ENCODE results near the gene GUSB.
"Not testable (repeated sequence)": the region's sequence is repeated elsewhere in the genome, so short reads cannot be mapped to it uniquely, and the experiment has no call there.

Gene GUSB

DNA sequence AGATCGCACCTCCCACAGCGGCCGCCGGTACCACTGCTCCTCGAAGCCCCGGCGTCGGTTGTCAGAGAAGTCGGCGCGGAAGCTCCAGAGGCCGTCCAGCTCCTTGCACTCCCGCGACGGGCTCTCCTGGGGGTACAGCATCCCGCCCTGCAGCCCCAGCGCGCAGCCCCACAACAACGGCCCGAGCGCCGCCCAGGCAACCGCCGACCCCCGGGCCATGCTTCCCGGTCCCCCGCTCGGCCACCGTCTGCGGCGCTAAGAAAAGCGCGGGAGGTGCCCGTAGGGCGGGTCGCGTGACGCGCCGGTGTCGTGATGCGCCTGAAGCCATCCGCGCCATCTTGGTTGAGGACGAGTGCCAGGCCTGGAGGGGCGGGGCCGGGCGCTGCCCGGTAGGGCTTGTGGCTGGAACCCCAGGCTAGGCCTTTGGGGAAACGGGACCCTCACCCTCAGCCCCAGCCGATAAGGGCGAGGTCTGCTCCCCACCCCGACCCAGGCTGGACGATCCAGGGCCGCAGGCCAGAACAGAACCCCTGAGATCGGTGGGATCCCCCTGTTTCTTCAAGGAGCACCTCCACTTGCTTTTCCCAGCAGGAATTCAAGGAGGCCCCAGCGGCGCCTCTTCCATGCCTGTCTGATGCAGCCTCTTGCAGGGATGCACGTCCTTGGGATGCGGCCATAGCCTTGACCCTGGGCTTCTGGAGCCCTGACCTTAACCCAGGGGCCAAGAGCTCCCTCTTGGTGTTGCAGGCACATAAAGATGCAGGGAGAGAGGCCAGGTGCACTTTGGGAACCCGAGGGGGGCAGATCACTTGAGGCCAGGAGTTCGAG, at the start of gene GUSB:
GUSB (minus strand) TSS at position 249 of the 828 bp plus-strand sequence; CDS start at position 219, 30 bp downstream.
- peak; percentile 83 to 88 for DNase-seq (ENCODE audit: low read depth in 2 of 2)

DNA sequence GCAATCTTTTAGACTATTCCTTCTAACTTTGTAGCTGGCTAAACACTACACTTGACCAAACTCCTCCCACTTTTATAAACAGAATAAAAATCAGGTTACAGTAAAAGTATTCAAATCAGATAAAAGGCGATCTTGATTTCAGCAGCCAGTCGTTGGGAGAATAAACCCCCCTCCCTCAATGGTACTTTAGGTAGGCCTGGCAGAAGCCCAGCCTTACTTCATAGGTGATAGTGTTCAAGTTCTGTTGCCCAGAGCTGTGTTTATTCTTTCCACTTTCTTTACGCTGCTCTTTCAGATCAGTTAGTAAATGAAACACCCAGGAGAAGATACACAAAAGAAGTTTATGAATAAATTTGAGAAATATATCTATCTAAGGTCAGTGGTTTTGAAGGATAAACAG, 46.3 kb upstream of the GUSB start:
- not testable (repeated sequence) for DNase-seq (ENCODE audit: low read depth in 2 of 2)

DNA sequence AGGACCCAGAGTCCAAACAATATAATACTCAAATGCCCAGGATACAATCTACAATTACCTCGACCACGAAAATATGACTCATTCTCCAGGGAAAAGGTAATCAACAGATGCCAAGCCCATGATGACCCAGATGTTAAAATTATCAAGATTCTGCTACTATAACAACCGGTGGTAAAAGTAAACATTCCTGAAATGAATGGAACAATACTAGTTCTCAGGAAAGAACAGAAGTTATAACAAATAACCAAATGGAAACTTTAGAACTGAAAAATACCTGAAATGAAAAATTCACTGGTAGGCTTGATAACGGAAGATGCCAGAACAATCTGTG, 34.1 kb upstream of the GUSB start:
- DNase-seq (ENCODE audit: low read depth in 2 of 2) = no peak

DNA sequence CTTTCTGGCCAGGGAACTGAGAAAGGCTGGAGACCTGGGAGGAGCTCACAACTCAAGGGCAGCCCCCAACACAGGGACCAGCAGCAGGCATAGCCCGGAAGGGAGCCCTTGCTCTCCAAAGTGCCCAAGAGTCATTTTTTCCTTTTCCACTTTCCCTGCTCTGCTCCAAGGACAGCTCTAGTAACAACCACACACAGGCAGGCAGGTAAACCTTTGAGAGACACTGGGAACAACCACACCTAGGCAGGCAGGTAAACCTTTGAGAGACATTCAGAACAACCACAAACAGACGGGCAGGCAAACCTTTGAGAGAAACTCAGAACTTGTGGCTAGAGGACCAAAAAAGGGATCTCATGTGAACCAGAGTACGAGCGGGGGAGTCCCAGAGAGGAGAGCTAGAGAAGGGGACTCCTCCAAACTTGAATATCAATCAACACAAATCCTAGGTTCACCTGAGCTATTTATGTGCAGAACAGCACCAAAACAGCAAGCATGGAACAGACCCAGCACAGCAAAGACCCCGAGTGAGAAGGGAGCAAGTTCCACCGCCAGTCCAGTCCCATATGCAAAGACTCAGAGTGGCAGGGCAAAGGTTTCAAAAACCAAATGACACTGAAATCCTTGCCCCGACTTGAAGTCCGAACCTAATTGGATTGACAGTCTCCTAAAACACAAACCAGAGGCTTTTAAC, 33.6 kb upstream of the GUSB start:
- DNase-seq (ENCODE audit: low read depth in 2 of 2) = no peak

DNA sequence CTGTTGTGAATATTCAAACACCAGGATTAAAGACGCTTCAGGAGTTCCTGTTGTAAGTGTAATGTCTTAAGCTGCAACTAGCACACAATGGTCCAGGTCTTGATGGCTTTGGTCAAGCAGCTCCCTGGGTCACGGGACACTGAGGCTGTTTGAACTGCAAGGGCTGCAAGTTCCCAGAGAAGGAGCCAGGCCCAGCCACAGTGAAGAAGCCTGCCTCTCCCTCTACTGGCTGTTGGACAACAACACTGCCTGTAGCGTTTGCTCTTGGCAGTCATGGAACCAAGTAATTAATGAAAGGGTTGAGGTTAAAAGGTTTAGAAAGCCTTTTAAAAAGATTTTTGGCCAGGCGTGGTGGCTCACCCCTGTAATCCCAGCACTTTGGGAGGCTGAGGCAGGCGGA, 31.9 kb upstream of the GUSB start:
- no peak for DNase-seq (ENCODE audit: low read depth in 2 of 2)

DNA sequence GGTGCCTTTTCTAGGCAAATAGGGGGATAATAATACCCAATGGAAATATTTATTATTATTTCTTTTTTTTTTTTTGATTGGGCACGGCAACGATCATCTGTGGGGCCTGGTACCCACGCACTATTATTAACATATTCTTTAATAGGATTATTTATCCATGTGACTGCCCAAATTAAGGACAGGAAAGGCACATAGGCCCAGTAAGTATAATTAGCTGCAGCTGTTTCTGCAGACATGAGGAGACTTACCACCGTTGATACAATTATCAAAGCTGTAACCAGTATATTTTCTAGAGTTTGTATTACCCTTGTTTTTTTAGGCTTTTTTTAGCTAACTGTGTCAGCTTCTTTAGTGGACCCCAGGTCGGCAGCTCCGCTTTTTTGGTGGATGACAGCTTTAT, 25.2 kb upstream of the GUSB start:
- DNase-seq (ENCODE audit: low read depth in 2 of 2) = no peak

DNA sequence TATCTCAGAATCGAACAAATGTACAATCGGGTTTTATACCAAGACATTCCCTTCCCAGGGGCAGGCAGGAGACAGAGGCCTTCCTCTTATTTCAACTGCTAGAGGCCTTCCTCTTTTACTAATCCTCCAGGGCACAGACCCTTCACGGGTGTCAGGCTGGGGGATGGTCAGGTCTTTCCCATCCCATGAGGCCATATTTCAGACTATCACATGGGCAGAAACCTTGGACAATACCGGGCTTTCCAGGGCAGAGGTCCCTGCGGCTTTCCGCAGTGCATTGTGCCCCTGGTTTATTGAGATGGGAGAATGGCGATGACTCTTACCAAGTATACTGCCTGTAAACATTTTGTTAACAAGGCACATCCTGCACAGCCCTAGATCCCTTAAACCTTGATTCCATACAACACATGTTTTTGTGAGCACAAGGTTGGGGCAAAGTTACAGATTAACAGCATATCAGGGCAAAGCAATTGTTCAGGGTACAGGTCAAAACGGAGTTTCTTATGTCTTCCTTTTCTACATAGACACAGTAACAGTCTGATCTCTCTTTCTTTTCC, 23.2 kb upstream of the GUSB start:
- DNase-seq (ENCODE audit: low read depth in 2 of 2) = not testable (repeated sequence)

DNA sequence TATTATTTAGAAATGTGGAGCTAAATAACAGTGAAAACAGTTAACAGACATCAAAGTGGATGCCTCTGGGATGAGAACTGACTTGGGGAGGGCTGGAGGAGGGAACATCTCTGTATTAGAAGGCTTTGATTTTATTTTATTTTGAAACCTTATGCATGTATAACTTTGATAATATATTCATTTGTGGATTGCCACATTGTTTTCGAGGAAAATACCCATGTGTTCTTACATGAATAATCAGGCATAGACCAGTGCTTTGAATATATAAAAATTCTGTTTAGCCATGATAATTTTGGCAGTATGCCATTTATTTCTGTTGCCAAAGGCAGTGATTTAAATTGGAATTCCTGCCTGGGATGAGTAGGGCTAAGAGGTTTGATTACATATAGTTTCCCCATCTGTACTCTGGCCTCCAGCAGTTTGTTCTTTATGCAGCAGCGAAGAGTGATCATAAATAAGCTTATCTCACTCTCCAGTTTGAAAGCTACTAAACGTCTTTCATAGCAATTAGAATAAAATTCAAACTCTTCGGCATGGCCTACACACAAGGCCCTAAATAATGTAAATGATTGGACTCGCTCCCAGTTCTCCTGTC, 18.9 kb upstream of the GUSB start:
- DNase-seq (ENCODE audit: low read depth in 2 of 2) = not testable (repeated sequence)

DNA sequence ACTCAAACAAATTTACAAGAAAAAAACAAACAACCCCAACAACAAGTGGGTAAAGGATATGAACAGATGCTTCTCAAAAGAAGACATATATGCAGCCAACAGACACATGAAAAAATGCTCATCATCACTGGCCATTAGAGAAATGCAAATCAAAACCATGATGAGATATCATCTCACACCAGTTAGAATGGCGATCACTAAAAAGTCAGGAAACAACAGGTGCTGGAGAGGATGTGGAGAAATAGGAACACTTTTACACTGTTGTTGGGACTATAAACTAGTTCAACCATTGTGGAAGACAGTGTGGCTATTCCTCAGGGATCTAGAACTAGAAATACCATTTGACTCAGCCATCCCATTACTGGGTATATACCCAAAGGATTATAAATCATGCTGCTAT, 13.0 kb upstream of the GUSB start:
- DNase-seq (ENCODE audit: low read depth in 2 of 2) = not testable (repeated sequence)

DNA sequence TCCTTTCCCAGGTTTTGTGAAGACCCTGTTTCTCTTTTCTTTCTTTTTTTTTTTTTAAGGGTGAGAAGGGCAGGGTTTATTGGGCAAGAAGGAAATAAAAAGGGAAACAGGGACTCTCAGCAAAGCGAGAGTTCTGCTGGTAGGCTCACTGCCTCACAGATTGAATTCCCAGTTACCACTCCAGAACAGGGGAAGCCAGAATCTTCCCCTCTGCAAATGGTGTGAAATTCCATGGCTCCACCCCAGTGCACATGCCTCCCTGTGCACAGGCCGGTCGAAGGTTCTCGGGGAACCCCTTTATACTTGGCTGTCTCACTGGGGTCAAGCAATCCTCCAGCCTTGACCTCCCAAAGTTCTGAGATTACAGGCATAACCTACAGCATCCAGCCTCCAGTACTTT, 10.5 kb upstream of the GUSB start:
- no peak for DNase-seq (ENCODE audit: low read depth in 2 of 2)

DNA sequence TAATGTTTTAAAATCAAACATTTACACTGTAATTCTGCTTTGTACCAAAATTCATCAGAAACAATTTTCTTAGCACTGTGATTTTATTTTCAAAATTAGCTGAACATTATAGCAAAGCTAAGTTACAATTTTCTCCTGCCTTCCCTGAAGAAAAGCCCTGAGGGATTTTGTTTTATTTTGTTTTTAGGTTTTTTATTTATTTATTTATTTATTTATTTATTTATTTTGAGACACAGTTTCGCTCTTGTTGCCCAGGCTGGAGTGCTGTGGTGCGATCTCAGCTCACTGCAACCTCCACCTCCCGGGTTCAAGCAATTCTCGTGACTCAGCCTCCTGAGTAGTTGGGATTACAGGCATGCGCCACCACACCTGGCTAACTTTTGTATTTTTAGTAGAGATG, 9.8 kb upstream of the GUSB start:
- DNase-seq (ENCODE audit: low read depth in 2 of 2) = not testable (repeated sequence)

DNA sequence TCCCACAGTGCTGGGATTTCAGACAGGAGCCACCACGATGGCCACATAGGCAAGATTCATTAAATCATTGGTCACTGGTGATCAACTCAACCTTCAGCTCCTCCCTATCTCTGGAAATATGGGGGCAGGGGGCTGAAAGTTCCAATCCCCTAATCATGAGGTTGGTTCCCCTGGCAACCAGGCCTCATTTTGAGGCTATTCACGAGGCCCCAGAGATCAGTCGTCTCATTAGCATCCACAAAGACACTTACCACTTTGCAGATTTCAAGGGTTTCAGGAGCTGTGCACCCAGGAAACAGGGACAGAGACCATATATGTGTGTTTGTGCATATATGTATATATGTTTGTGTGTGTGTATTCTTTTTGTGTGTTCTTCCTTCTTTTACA, 7.7 kb upstream of the GUSB start:
- DNase-seq (ENCODE audit: low read depth in 2 of 2) = no peak

DNA sequence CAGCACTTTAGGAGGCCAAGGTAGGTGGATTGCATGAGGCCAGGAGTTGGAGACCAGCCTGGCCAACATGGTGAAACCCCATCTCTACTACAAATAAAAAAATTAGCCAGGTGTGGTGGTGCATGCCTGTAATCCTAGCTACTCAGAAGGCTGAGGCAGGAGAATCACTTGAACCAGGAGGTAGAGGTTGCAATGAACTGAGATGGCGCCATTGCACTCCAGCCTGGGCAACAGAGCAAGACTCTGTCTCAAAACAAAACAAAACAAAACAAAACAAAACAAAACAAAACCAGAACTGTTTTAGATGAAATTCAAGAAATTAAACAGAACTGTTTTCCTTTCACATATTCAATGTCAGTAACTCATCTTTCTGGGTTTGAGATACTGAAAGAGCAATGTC, 6.5 kb upstream of the GUSB start:
- not testable (repeated sequence) for DNase-seq (ENCODE audit: low read depth in 2 of 2)

DNA sequence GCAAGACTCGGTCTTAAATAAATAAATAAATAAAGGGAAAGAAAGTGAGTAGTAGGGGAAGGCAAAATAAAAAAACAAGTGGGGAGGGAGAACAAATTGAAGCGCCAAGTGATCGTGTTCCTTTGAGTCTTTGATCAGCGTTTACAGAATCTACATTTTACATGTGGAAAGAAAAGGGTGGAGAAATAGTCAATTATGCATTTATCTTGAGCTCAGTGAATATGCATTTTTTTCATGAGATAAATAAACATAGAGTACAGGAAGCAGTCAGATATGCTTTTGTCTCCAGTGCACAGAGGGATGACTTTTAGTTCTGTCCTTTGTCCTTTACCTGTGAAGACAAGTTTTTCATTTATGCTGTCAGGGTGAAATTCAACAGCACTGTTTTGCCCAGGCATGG, 6.1 kb upstream of the GUSB start:
- no peak for DNase-seq (ENCODE audit: low read depth in 2 of 2)

DNA sequence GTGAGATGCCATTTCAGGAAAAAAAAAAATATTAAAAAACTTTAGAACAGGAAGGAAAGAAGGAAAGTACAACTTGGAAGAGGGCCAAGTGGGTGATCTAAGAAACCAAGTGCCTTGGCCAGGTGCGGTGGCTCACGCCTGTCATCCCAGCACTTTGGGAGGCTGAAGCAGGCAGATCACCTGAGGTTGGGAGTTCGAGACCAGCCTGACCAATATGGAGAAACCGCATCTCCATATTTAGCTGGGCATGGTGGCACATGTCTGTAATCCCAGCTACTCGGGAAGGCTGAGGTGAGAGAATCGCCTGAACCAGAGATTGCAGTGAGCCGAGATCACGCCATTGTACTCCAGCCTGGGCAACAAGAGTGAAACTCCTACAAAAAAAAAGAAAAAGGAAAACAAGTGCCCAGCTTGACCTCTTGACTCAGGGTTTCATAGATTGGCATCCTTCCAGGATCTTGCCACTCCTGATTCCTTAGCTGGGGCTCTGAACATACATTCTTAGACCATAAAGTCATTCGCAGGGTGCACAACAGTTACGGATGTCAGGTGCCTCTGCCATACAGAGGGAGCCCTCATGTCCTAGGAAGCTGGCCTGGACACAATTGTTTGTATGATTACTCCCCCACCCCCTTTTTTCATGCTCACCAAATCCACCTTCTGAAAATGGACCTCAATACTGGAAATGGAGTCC, 2.1 kb upstream of the GUSB start:
- no peak for DNase-seq (ENCODE audit: low read depth in 2 of 2)

DNA sequence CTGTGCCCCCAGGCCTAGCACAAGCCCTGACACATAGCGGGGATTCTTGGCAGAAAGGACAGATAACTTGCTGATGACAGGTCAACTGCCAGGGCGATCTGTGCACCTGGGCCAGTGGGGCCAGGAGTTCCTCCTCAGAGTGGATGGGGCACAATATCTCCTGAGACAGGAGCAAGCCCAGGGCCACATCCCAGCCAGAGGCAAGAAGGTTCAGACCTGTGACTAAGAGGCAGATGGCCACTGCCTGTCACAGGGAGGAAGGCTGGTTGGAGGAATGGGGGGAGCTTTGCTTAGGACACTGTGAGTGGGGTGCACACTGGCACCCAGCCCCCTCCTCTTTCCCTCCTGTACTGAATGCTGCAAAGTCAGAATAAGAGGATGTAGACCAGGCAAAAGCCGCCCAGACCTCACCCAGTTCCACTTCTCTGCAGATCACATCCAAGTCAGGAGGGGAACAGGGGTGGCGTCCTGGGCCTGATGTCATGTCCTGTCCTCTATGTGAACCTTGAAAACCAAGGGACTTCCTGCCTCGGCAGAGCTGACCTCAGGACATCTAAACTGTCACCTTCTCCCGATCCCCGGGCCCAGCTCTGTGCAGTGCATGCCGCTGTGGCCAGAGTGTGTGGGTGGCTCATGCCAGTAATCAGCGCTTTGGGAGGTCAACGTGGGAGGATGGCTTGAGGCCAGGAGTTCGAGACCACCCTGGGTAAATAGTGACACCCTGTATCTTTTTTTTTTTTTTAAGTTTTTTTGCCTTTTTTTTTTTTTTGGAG, 1.3 kb downstream of the GUSB start:
- peak in 1 of 2 experiments; percentile 27 for DNase-seq (ENCODE audit: low read depth in 2 of 2)

DNA sequence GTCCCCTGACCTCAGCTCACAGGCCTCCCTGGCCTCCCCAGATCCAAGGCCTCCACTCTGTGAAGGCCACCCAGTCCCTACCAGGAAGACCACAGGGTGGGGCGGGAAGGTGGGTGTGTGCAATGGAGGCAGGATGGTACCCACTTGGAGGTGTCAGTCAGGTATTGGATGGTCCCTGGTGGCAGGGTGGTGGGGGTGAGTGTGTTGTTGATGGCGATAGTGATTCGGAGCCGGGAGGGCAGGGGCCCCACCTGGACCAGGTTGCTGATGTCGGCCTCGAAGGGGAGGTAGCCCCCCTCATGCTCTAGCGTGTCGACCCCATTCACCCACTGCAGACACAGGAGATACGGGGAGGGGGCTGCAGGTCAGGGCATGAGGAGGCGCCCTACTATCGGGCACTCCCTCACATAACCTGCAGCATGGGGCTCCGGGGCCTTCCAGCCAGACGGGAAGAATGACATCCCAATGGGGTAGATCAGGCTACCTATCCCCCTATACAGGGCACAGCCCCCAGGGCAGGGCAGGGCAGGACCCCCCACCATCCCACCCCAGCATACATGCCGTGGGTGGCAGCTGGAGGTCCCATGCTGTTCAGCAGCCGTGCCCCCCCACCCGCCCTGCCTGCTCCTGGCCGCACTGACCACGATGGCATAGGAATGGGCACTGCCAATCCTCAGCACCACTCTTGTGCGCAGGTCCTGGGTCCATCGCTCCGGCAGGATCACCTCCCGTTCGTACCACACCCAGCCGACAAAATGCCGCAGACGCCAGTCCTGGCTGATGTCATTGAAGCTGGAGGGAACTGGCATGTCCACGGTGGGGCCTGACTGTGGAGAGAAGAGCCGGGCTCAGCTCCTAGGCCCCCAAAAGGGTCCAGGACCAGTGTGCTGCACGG, 2.2 kb downstream of the GUSB start:
- DNase-seq (ENCODE audit: low read depth in 2 of 2) = no peak

DNA sequence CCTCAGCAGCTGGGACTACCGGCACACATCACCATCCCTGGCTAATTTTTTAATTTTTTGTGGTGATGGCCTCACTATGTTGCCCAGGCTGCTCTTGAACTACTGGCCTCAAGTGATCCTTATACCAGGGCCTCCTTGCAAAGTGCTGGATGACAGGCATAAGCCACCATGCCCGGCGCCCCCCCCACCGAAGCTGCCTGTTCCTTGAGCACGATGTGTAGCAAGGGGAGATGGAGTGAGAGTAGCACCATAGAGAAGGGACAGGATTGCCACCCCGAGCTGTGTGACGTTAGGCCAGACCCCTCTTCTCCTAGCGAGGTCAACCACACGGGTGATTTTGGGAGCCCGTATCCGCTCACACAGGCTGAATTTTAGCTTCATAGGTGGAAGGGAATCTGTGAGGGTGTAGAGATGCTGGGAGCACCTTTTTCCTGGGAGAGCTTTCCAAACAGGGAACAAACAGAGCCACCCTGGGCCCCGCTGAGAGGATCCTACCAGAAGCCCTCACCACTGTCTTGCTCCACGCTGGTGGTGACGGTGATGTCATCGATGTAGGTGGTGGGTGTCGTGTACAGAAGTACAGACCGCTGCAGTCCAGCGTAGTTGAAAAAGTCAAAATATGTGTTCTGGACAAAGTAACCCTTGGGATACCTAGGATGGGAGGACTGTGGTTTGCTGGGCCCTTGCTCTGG, 3.0 kb downstream of the GUSB start:
- DNase-seq (ENCODE audit: low read depth in 2 of 2) = no peak

DNA sequence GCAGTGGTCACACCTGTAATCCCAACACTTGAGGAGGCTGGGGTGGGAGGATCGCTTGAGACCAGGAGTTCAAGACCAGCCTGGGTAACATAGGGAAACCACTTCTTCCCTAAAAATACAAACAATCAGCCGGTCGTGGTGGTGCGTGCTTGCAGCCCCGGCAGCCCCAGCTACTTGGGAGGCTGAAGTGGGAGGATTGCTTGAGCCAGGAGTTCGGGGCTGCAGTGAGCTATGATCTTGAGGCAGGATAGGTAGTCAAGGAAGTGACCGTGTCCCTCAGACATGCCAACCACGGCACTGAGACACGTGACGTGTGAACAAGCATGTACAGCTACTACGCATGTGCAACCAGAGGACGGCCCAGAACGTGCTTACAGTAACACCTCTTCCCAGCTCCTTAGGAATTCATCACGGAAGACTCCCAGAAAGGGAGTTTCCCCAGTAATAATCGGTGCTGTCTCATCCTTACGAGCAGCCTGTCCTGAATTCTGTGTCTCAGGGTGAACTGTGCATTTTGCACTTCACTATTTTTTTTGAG, 5.3 kb downstream of the GUSB start:
- DNase-seq (ENCODE audit: low read depth in 2 of 2) = no peak

All from stimulated activated CD4-positive, alpha-beta T cell treated with anti-CD3 and anti-CD28 coated beads, Interleukin-12 subunit alpha, Interleukin-12 subunit beta, amount 100 ng/mL, for 24 hours (primary cell).